ENCODE data around the gene GRIK3. TPM values are rescaled to one million over a fixed set of nuclear protein-coding genes. Genes with fewer than 3 reads are reported as not detected.

The GRIK3 gene
- total and polyA plus RNA-seq, 2 of the 8 experiments (the other 6 are each of a cell fraction or from before 2014, with no cell fraction given) = 2.1 to 3.4 TPM

DNA sequence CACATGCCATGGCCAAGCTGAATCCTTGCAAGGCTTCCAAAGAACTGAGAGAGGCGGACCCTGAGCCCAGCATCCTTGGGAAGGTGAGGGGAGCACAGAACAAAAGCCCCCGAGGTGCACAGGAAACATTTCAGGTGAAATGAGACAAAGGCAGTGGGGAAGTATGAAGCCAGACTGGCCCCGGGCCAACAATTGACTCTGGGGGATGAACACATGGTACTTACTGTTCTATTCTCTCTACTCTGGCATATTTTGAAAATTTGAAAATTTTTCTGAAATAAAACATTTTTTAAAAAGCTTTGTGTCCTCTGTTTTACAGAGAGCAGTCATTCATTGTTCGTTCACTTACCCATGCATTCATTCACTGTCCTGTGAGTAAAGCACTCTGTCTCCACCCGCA lies 77.7 kb downstream of the GRIK3 start (continued):
- TF ChIP-seq, protein P1, sequence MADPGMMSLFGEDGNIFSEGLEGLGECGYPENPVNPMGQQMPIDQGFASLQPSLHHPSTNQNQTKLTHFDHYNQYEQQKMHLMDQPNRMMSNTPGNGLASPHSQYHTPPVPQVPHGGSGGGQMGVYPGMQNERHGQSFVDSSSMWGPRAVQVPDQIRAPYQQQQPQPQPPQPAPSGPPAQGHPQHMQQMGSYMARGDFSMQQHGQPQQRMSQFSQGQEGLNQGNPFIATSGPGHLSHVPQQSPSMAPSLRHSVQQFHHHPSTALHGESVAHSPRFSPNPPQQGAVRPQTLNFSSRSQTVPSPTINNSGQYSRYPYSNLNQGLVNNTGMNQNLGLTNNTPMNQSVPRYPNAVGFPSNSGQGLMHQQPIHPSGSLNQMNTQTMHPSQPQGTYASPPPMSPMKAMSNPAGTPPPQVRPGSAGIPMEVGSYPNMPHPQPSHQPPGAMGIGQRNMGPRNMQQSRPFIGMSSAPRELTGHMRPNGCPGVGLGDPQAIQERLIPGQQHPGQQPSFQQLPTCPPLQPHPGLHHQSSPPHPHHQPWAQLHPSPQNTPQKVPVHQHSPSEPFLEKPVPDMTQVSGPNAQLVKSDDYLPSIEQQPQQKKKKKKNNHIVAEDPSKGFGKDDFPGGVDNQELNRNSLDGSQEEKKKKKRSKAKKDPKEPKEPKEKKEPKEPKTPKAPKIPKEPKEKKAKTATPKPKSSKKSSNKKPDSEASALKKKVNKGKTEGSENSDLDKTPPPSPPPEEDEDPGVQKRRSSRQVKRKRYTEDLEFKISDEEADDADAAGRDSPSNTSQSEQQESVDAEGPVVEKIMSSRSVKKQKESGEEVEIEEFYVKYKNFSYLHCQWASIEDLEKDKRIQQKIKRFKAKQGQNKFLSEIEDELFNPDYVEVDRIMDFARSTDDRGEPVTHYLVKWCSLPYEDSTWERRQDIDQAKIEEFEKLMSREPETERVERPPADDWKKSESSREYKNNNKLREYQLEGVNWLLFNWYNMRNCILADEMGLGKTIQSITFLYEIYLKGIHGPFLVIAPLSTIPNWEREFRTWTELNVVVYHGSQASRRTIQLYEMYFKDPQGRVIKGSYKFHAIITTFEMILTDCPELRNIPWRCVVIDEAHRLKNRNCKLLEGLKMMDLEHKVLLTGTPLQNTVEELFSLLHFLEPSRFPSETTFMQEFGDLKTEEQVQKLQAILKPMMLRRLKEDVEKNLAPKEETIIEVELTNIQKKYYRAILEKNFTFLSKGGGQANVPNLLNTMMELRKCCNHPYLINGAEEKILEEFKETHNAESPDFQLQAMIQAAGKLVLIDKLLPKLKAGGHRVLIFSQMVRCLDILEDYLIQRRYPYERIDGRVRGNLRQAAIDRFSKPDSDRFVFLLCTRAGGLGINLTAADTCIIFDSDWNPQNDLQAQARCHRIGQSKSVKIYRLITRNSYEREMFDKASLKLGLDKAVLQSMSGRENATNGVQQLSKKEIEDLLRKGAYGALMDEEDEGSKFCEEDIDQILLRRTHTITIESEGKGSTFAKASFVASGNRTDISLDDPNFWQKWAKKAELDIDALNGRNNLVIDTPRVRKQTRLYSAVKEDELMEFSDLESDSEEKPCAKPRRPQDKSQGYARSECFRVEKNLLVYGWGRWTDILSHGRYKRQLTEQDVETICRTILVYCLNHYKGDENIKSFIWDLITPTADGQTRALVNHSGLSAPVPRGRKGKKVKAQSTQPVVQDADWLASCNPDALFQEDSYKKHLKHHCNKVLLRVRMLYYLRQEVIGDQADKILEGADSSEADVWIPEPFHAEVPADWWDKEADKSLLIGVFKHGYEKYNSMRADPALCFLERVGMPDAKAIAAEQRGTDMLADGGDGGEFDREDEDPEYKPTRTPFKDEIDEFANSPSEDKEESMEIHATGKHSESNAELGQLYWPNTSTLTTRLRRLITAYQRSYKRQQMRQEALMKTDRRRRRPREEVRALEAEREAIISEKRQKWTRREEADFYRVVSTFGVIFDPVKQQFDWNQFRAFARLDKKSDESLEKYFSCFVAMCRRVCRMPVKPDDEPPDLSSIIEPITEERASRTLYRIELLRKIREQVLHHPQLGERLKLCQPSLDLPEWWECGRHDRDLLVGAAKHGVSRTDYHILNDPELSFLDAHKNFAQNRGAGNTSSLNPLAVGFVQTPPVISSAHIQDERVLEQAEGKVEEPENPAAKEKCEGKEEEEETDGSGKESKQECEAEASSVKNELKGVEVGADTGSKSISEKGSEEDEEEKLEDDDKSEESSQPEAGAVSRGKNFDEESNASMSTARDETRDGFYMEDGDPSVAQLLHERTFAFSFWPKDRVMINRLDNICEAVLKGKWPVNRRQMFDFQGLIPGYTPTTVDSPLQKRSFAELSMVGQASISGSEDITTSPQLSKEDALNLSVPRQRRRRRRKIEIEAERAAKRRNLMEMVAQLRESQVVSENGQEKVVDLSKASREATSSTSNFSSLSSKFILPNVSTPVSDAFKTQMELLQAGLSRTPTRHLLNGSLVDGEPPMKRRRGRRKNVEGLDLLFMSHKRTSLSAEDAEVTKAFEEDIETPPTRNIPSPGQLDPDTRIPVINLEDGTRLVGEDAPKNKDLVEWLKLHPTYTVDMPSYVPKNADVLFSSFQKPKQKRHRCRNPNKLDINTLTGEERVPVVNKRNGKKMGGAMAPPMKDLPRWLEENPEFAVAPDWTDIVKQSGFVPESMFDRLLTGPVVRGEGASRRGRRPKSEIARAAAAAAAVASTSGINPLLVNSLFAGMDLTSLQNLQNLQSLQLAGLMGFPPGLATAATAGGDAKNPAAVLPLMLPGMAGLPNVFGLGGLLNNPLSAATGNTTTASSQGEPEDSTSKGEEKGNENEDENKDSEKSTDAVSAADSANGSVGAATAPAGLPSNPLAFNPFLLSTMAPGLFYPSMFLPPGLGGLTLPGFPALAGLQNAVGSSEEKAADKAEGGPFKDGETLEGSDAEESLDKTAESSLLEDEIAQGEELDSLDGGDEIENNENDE (IDR thresholded peaks at IDR 0.05; ENCODE audit: insufficient replicate concordance, low read length) = no peak
- no peak for TF ChIP-seq ZNF274 (IDR thresholded peaks at IDR 0.05; ENCODE audit: borderline replicate concordance, extremely low read depth, low read length)
- no peak for TF ChIP-seq JUN (IDR thresholded peaks at IDR 0.05; ENCODE audit: low read depth, low read length)
- no peak for TF ChIP-seq NRF1 (IDR thresholded peaks at IDR 0.05; ENCODE audit: low read depth, low read length)
- TF ChIP-seq RBBP5 (IDR thresholded peaks at IDR 0.05; ENCODE audit: borderline replicate concordance, low read depth, low read length) = no peak
